Activated naive CD4-positive, alpha-beta T cell treated with anti-CD3 and anti-CD28 coated beads for 36 hours (primary cell): Measurements from ENCODE around the gene DOCK9. TPM values are rescaled to one million over a fixed set of nuclear protein-coding genes. Genes with fewer than 3 reads are reported as not detected.

Source experiments
- CTCF ChIA-PET: fragments of 350-600 bp; sonication (Branson Sonifier 250); formaldehyde crosslinking; loops from one replicate; lab custom pipeline; 2021; ENCODE audit warnings: antibody characterized with exemption; lab: Charles Lee
- DNase-seq: peaks from one replicate; pipeline ENCODE4 v3.0.0-alpha.2; 2020
- H3K27ac Mint-ChIP-seq: one replicate; pipeline ENCODE4 v1.8.0; 2021; ENCODE audit warnings: mild to moderate bottlenecking, mixed read lengths
- H3K27me3 Mint-ChIP-seq: one replicate; pipeline ENCODE4 v1.8.0; 2021; ENCODE audit warnings: low read depth, mixed read lengths
- H3K36me3 Mint-ChIP-seq: one replicate; pipeline ENCODE4 v1.8.0; 2021; ENCODE audit warnings: low read depth, mixed read lengths
- H3K4me1 Mint-ChIP-seq: one replicate; pipeline ENCODE4 v1.8.0; 2021; ENCODE audit warnings: low read depth, mixed read lengths
- H3K4me3 Mint-ChIP-seq: one replicate; pipeline ENCODE4 v1.8.0; 2021; ENCODE audit warnings: mild to moderate bottlenecking, moderate library complexity, mixed read lengths
- H3K9me3 Mint-ChIP-seq: one replicate; pipeline ENCODE4 v1.8.0; 2021; ENCODE audit warnings: mixed read lengths
- intact Hi-C: fragments of 100-400 bp; cut with micrococcal nuclease; formaldehyde crosslinking; loops from one replicate; pipeline ENCODE4 v1.15.1; 2023
- total RNA-seq, 2 experiments: library from RNA; stranded (reverse); gene quantifications; one replicate each; pipeline ENCODE4 v1.2.3, GENCODE V29; 2021

The DOCK9 gene
- total RNA-seq, 2 experiments from 2014 or later, result 38.3 to 42.1 TPM

GRCh38 chr13:98997011-98997730 lies 19.3 kb upstream of the DOCK9 start:
- Mint-ChIP-seq H3K9me3 (no peaks in the 10 kb centered on the region), H3K27me3 (no peaks in the 10 kb centered on the region), H3K4me1 (peaks cover 87% of the 10 kb centered on the region), H3K36me3 (no peaks in the 10 kb centered on the region), H3K4me3 (no peak overlapping the region), H3K27ac (no peak overlapping the region)
- CTCF ChIA-PET, result interaction anchor here (1.2 kb wide), 2 partner anchors 18 to 37 kb away, joined by 3 read pairs; no protein-coding TSS in a partner anchor
- no peak for DNase-seq
- intact Hi-C loops, result loop anchor here (5.0 kb wide), 4 partner anchors 220 to 425 kb away; partner anchors contain the start of gene GPR18

GRCh38 chr13:98996046-98996445 lies 18.2 kb upstream of the DOCK9 start:
- CTCF ChIA-PET, result interaction anchor here (1.0 to 1.4 kb wide), 4 partner anchors 18 to 33 kb away, joined by 3 read pairs; partner anchors contain the start of gene DOCK9
- H3K4me3 Mint-ChIP-seq, result no peak overlapping the region

GRCh38 chr13:98994896-98995295 lies 17.0 kb upstream of the DOCK9 start:
- H3K4me3 Mint-ChIP-seq, result peak overlapping the region; percentile 33
- CTCF ChIA-PET, result interaction anchor here (0.6 to 2.0 kb wide), 5 partner anchors 10 to 121 kb away, joined by 3 to 6 read pairs (median 3); no protein-coding TSS in a partner anchor

More at GRCh38 chr13:98996046-98996445, 18.2 kb upstream of the DOCK9 start:
- no peaks in the 10 kb centered on the region for H3K27me3 Mint-ChIP-seq
- no peaks in the 10 kb centered on the region for H3K36me3 Mint-ChIP-seq
- intact Hi-C loops, result loop anchor here (5.0 kb wide), 4 partner anchors 221 to 424 kb away; partner anchors contain the start of gene GPR18
- H3K9me3 Mint-ChIP-seq, result no peaks in the 10 kb centered on the region
- DNase-seq, result no peak
- peaks cover 80% of the 10 kb centered on the region for H3K4me1 Mint-ChIP-seq
- H3K27ac Mint-ChIP-seq, result peak overlapping the region; percentile 88

GRCh38 chr13:98994080-98994479 lies 16.2 kb upstream of the DOCK9 start:
- no peak overlapping the region for H3K4me3 Mint-ChIP-seq
- CTCF ChIA-PET, result interaction anchor here (0.6 to 2.0 kb wide), 3 partner anchors 9 to 121 kb away, joined by 3 to 6 read pairs (median 3); no protein-coding TSS in a partner anchor
- peaks cover 78% of the 10 kb centered on the region for H3K4me1 Mint-ChIP-seq
- no peak overlapping the region for H3K27ac Mint-ChIP-seq
- no peaks in the 10 kb centered on the region for H3K36me3 Mint-ChIP-seq
- DNase-seq, result no peak
- intact Hi-C loops, result loop anchor here (2.0 kb wide), 1 partner anchor 93 kb away; no protein-coding TSS in a partner anchor
- no peaks in the 10 kb centered on the region for H3K27me3 Mint-ChIP-seq
- no peaks in the 10 kb centered on the region for H3K9me3 Mint-ChIP-seq

More at GRCh38 chr13:98994896-98995295, 17.0 kb upstream of the DOCK9 start:
- H3K27me3 Mint-ChIP-seq, result no peaks in the 10 kb centered on the region
- intact Hi-C loops, result loop anchor here (1.0 to 5.0 kb wide), 6 partner anchors 23 to 423 kb away; partner anchors contain the start of gene GPR18
- H3K27ac Mint-ChIP-seq, result peak overlapping the region; percentile 88
- peak; percentile 44 for DNase-seq
- no peaks in the 10 kb centered on the region for H3K36me3 Mint-ChIP-seq
- H3K4me1 Mint-ChIP-seq, result peaks cover 78% of the 10 kb centered on the region
- no peaks in the 10 kb centered on the region for H3K9me3 Mint-ChIP-seq

- CTCF ChIA-PET, result interaction anchor here (0.8 to 1.1 kb wide), 3 partner anchors 8 to 61 kb away, joined by 3 to 4 read pairs (median 3); no protein-coding TSS in a partner anchor
- H3K27ac Mint-ChIP-seq, result peak overlapping the region; percentile 12
- H3K4me1 Mint-ChIP-seq, result peaks cover 73% of the 10 kb centered on the region
- H3K36me3 Mint-ChIP-seq, result no peaks in the 10 kb centered on the region
- peak overlapping the region; percentile 7 for H3K4me3 Mint-ChIP-seq
- intact Hi-C loops, result no loop called here
- peak; percentile 35 for DNase-seq
- no peaks in the 10 kb centered on the region for H3K9me3 Mint-ChIP-seq
- no peaks in the 10 kb centered on the region for H3K27me3 Mint-ChIP-seq
Measured at GRCh38 chr13:98992355-98992754, 14.5 kb upstream of the DOCK9 start.

- no peak overlapping the region for H3K27ac Mint-ChIP-seq
- no peaks in the 10 kb centered on the region for H3K27me3 Mint-ChIP-seq
- no peaks in the 10 kb centered on the region for H3K9me3 Mint-ChIP-seq
- H3K4me3 Mint-ChIP-seq, result no peak overlapping the region
- H3K4me1 Mint-ChIP-seq, result peaks cover 75% of the 10 kb centered on the region
- no peaks in the 10 kb centered on the region for H3K36me3 Mint-ChIP-seq
- CTCF ChIA-PET, result interaction anchor here (0.8 kb wide), 1 partner anchor 44 kb away, joined by 3 read pairs; no protein-coding TSS in a partner anchor
- no peak for DNase-seq
- intact Hi-C loops, result no loop called here
Measured at GRCh38 chr13:98990701-98991100, 12.8 kb upstream of the DOCK9 start.

GRCh38 chr13:98989469-98990235 lies 11.8 kb upstream of the DOCK9 start:
- H3K27ac Mint-ChIP-seq, result no peak overlapping the region
- no peaks in the 10 kb centered on the region for H3K9me3 Mint-ChIP-seq
- intact Hi-C loops, result no loop called here
- CTCF ChIA-PET, result interaction anchor here (0.8 kb wide), 1 partner anchor 45 kb away, joined by 3 read pairs; no protein-coding TSS in a partner anchor
- H3K4me3 Mint-ChIP-seq, result no peak overlapping the region
- no peak for DNase-seq
- H3K4me1 Mint-ChIP-seq, result peaks cover 76% of the 10 kb centered on the region
- no peaks in the 10 kb centered on the region for H3K27me3 Mint-ChIP-seq
- no peaks in the 10 kb centered on the region for H3K36me3 Mint-ChIP-seq

GRCh38 chr13:98988780-98989179 lies 10.9 kb upstream of the DOCK9 start:
- no peak overlapping the region for H3K4me3 Mint-ChIP-seq
- no peaks in the 10 kb centered on the region for H3K9me3 Mint-ChIP-seq
- CTCF ChIA-PET, result interaction anchor here (0.8 kb wide), 1 partner anchor 45 kb away, joined by 3 read pairs; no protein-coding TSS in a partner anchor
- intact Hi-C loops, result no loop called here
- H3K4me1 Mint-ChIP-seq, result peaks cover 80% of the 10 kb centered on the region
- no peaks in the 10 kb centered on the region for H3K36me3 Mint-ChIP-seq
- no peak for DNase-seq
- no peak overlapping the region for H3K27ac Mint-ChIP-seq
- no peaks in the 10 kb centered on the region for H3K27me3 Mint-ChIP-seq

GRCh38 chr13:98988277-98988676 lies 10.4 kb upstream of the DOCK9 start:
- peaks cover 79% of the 10 kb centered on the region for H3K4me1 Mint-ChIP-seq

GRCh38 chr13:98987275-98987674 lies 9.4 kb upstream of the DOCK9 start:
- peak overlapping the region; percentile 30 for H3K27ac Mint-ChIP-seq
- CTCF ChIA-PET, result interaction anchor here (0.6 to 1.5 kb wide), 4 partner anchors 11 to 491 kb away, joined by 3 to 4 read pairs (median 3); no protein-coding TSS in a partner anchor
- intact Hi-C loops, result no loop called here

More at GRCh38 chr13:98988277-98988676, 10.4 kb upstream of the DOCK9 start:
- Mint-ChIP-seq H3K36me3 (no peaks in the 10 kb centered on the region), H3K4me3 (no peak overlapping the region), H3K27ac (no peak overlapping the region), H3K9me3 (no peaks in the 10 kb centered on the region), H3K27me3 (no peaks in the 10 kb centered on the region)
- intact Hi-C loops, result no loop called here
- CTCF ChIA-PET, result interaction anchor here (0.8 kb wide), 1 partner anchor 46 kb away, joined by 3 read pairs; no protein-coding TSS in a partner anchor
- DNase-seq, result no peak

GRCh38 chr13:98986226-98986846 lies 8.5 kb upstream of the DOCK9 start:
- intact Hi-C loops, result no loop called here
- CTCF ChIA-PET, result interaction anchor here (1.5 to 1.7 kb wide), 2 partner anchors 21 to 48 kb away, joined by 3 to 4 read pairs; no protein-coding TSS in a partner anchor
- Mint-ChIP-seq H3K27ac (no peak overlapping the region), H3K4me1 (peaks cover 83% of the 10 kb centered on the region), H3K4me3 (no peak overlapping the region), H3K27me3 (no peaks in the 10 kb centered on the region), H3K36me3 (no peaks in the 10 kb centered on the region), H3K9me3 (no peaks in the 10 kb centered on the region)
- no peak for DNase-seq

More at GRCh38 chr13:98987275-98987674, 9.4 kb upstream of the DOCK9 start:
- Mint-ChIP-seq H3K36me3 (no peaks in the 10 kb centered on the region), H3K9me3 (no peaks in the 10 kb centered on the region), H3K27me3 (no peaks in the 10 kb centered on the region), H3K4me3 (peak overlapping the region; percentile 16), H3K4me1 (peaks cover 79% of the 10 kb centered on the region)
- no peak for DNase-seq
